Osteoblast (primary cell): ENCODE results near the gene LMTK2. TPM values are rescaled to one million over a fixed set of nuclear protein-coding genes. Genes with fewer than 3 reads are reported as not detected.

Experiments
- DNase-seq: peaks from one replicate; pipeline ENCODE4 v3.0.0; 2011; ENCODE audit warnings: low spot score, mixed read lengths; ENCODE audit not compliant: insufficient read length; ENCODE audit errors: missing footprints
- H2AFZ ChIP-seq: 2 replicates; pipeline ENCODE4 v1.6.0; 2011; ENCODE audit warnings: mild to moderate bottlenecking, low read length
- H3K27ac ChIP-seq: 2 replicates; pipeline ENCODE4 v1.5.1; 2011; ENCODE audit warnings: mild to moderate bottlenecking, low read depth, low read length, moderate library complexity
- H3K27me3 ChIP-seq: 2 replicates; pipeline ENCODE4 v1.6.0; 2012; ENCODE audit warnings: mild to moderate bottlenecking, control low read depth, inconsistent platforms, low read length, moderate library complexity; ENCODE audit not compliant: insufficient read depth
- H3K36me3 ChIP-seq: 2 replicates; pipeline ENCODE4 v1.5.1; 2011; ENCODE audit warnings: mild to moderate bottlenecking, low read length, control low read depth, moderate library complexity; ENCODE audit not compliant: insufficient read depth
- H3K4me1 ChIP-seq: 2 replicates; pipeline ENCODE4 v1.5.1; 2011; ENCODE audit warnings: mild to moderate bottlenecking, low read length, control low read depth, moderate library complexity; ENCODE audit not compliant: insufficient read depth
- H3K4me2 ChIP-seq: 2 replicates; pipeline ENCODE4 v1.6.0; 2011; ENCODE audit warnings: mild to moderate bottlenecking, low read length; ENCODE audit not compliant: insufficient read depth
- H3K4me3 ChIP-seq: fragments of 200-600 bp; sonication (generic); 3 replicates; pipeline ENCODE4 v1.5.1; 2012; ENCODE audit warnings: mild to moderate bottlenecking, low read length, inconsistent platforms; ENCODE audit not compliant: insufficient read depth
- H3K79me2 ChIP-seq: 2 replicates; pipeline ENCODE4 v1.6.0; 2012; ENCODE audit warnings: mild to moderate bottlenecking, low read length, control low read depth, inconsistent platforms; ENCODE audit not compliant: insufficient read depth
- H3K9me3 ChIP-seq: 2 replicates; pipeline ENCODE4 v1.5.1; 2011; ENCODE audit warnings: low read depth, low read length, control low read depth
- H4K20me1 ChIP-seq: 2 replicates; pipeline ENCODE4 v1.6.0; 2012; ENCODE audit warnings: mild to moderate bottlenecking, low read length, control low read depth; ENCODE audit not compliant: insufficient read depth
- CTCF ChIP-seq: IDR thresholded peaks from 2 replicates; pipeline ENCODE4 v1.5.1; 2011; ENCODE audit warnings: mild to moderate bottlenecking, low read depth, low read length, moderate library complexity; ENCODE audit errors: extremely low read depth
- total RNA-seq: library from RNA; depleted of rRNA; stranded (reverse); fragments of >200 nt; gene quantifications from 2 replicates; pipeline ENCODE4 v1.2.3, GENCODE V29; 2012

Gene LMTK2
- total RNA-seq, 1 donor, result 14.1 TPM

GRCh38 chr7:98194672-98195457, 88.2 kb downstream of the LMTK2 start:
- Histone ChIP-seq H3K4me2 (peak overlapping the region; percentile 5), H3K79me2 (peaks cover 17% of the 10 kb centered on the region), H4K20me1 (no peaks in the 10 kb centered on the region), H3K4me3 (no peak overlapping the region), H3K27me3 (no peaks in the 10 kb centered on the region), H3K9me3 (no peaks in the 10 kb centered on the region), H2AFZ (no peak overlapping the region), H3K36me3 (peaks cover 10% of the 10 kb centered on the region), H3K27ac (no peak overlapping the region), H3K4me1 (peaks cover 13% of the 10 kb centered on the region)
- DNase-seq, result peak; percentile 87
- no peak for TF ChIP-seq CTCF

DNA sequence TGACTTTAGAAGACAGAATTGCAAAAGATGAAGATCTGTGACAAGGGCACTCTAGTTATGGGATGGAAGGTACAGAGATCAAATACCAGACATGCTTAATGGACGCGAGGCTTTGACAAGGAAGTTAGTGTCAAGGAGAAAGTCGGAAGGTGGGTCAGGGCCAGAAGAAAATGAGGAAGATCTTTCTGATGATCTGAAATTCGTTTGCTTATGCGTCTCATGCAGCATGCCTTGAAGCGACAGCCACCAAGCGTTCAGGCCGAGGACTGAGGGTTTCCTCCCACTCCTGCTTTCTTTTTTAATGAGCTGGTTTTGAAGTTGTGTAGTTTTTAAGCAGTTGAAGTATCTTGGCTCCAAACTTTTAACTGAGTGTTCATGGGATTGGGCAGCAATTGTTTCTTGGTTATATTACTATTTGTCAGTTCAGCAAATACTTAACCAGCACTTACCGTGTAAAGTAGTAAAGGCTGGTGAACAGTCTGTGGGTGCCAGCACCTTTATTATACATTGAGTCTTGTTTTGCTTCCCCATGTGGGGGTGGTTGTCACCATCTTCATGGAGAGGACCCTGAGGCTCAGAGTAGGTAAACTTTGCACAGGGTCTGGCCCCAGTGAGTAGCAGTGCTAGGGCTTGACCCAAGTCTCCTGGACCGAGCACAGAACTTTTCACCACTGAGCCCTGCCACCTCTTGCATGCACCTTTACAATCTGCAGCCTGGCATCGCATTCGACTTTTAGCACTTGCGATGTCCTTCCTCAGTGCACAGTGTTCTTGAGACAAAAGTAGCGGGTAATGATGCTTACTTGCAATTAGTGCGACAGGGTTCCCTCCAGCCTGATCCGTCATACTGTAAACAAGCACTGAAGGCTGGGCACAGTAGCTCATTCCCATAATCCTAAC, 90.3 kb downstream of the LMTK2 start:
- H3K27me3 ChIP-seq, result no peaks in the 10 kb centered on the region
- no peaks in the 10 kb centered on the region for H4K20me1 ChIP-seq
- no peak overlapping the region for H2AFZ ChIP-seq
- H3K27ac ChIP-seq, result no peak overlapping the region
- TF ChIP-seq CTCF, result no peak
- peaks cover 21% of the 10 kb centered on the region for H3K79me2 ChIP-seq
- H3K4me1 ChIP-seq, result peaks cover 13% of the 10 kb centered on the region
- peaks cover 3% of the 10 kb centered on the region for H3K36me3 ChIP-seq
- peak; percentile 25 for DNase-seq
- no peak overlapping the region for H3K4me2 ChIP-seq
- no peak overlapping the region for H3K4me3 ChIP-seq
- no peaks in the 10 kb centered on the region for H3K9me3 ChIP-seq

GRCh38 chr7:98199131-98199530, 92.5 kb downstream of the LMTK2 start:
- no peaks in the 10 kb centered on the region for H4K20me1 ChIP-seq
- H3K27ac ChIP-seq, result no peak overlapping the region
- DNase-seq, result no peak
- H3K79me2 ChIP-seq, result peaks cover 21% of the 10 kb centered on the region
- H3K36me3 ChIP-seq, result peaks cover 3% of the 10 kb centered on the region
- no peak overlapping the region for H2AFZ ChIP-seq
- H3K4me2 ChIP-seq, result no peak overlapping the region
- H3K4me3 ChIP-seq, result no peak overlapping the region
- H3K27me3 ChIP-seq, result no peaks in the 10 kb centered on the region
- no peaks in the 10 kb centered on the region for H3K9me3 ChIP-seq
- TF ChIP-seq CTCF, result no peak
- H3K4me1 ChIP-seq, result peaks cover 9% of the 10 kb centered on the region

- Histone ChIP-seq H3K4me1 (no peaks in the 10 kb centered on the region), H4K20me1 (no peaks in the 10 kb centered on the region), H3K27ac (no peak overlapping the region), H3K4me2 (no peak overlapping the region), H3K4me3 (no peak overlapping the region), H3K36me3 (peaks cover 3% of the 10 kb centered on the region), H3K27me3 (no peaks in the 10 kb centered on the region), H3K79me2 (peaks cover 21% of the 10 kb centered on the region), H3K9me3 (no peaks in the 10 kb centered on the region), H2AFZ (no peak overlapping the region)
- no peak for TF ChIP-seq CTCF
- DNase-seq, result no peak
Observed at GRCh38 chr7:98200364-98200763, 93.7 kb downstream of the LMTK2 start.
